NCI-H146 treated with DMSO at 0.1 percent for 48 hours (cell line): Measurements from ENCODE around the gene DHH.

Experiments used
- DNase-seq: peaks from one replicate; lab custom pipeline; 2025; ENCODE audit not compliant: unreplicated experiment; lab: John Stamatoyannopoulos, UW

DHH gene

GRCh38 chr12:49109641-49110463 lies 15.3 kb upstream of the DHH start:
- DNase-seq: no peak

GRCh38 chr12:49108958-49109404 lies 14.4 kb upstream of the DHH start:
- no peak for DNase-seq

DNA sequence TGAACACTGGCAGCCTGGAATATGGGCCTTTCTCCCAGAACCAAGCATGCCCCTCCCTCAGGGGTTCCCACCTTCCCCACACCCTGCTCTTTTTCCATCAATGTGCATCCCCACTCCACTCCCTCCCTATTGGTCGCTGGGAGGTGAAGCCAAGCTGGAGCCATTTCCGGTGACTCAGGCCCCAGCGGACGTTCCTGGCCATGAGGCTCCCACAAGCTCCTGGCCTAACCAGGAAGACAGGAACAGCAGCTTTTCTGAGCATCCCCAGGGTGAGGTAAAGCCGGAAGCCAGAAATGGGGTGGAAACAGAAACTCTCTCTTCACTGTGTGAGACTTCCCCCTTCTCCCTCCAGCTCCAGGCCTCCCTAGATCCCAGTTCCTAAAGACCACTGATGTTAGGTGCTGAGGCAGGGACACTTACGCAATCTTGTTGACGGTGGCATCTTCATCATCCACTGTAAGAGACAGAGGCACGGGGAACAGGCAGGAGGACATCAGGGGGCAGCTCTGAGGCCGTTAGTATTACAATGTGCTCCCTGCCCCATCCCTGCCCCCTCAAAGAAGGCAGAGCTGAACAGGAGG lies 11.0 kb upstream of the DHH start:
- DNase-seq: no peak

DNA sequence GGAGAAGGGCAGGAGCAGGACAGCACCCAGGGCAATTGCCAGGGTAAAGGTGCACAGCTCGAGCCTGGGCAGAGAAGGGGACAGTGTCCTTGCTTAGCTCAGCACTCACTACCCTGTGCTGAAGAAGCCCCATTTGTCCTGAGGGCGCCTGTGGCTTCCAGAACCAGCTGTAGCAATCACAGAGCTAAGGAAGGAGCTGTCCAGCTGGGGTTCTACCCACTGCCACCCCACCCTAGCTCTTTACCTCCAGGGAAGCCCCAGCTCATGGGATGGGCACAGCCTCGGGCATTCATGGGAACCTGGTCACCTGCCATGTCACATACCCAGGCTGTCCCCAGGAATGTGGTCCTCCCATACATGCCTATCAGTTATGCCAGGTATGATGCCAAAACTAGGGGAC lies 10.2 kb upstream of the DHH start:
- DNase-seq: no peak

- no peak for DNase-seq
Observed at GRCh38 chr12:49100380-49100779, 5.8 kb upstream of the DHH start.

GRCh38 chr12:49098703-49099102 lies 4.1 kb upstream of the DHH start:
- no peak for DNase-seq

DNA sequence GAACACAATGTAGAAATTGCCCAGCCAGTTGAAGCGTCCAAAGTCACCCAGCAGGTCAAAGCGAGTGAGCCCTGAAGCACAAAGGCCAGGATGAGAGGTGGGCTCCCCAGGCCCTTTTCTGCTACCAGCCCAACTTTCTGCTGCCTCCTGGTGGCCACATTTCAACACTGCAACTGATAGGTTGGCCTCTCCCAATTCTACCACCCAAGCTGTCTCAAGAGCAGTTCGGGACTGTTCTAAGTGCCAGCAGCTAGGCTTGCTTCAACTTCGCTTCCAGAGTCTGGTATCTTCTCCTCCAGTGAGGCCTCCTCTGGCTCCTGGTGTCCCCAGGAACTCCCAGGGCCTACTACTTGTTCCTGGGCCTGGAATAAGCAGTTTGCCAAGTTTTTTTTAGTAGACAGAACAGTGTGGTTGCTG lies 3.4 kb upstream of the DHH start:
- peak; percentile 9 for DNase-seq

- no peak for DNase-seq
Observed at GRCh38 chr12:49097381-49097780, 2.8 kb upstream of the DHH start.

- no peak for DNase-seq
Observed at GRCh38 chr12:49094975-49095365, 369 bp upstream of the DHH start.

DNA sequence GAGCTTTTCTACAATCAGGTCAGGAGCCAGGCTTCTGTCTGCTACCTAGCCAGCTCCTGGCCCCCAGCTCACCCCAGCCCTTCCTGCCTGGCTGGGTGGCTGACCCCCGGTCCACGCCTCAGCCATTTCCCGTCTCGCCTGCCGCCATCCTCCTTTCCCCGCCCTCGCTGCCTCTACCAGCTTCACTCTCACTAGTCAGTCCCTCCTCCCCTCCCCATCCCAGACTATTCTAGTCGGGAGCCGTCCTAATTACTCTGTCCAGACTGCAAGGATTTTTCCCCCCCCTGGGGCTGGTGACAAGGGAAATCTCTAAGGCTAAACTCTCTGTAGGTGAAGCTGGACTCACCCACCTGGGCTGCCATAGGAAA lies 825 bp downstream of the DHH start:
- DNase-seq: no peak

- no peak for DNase-seq
Observed at GRCh38 chr12:49092816-49093406, 1.7 kb downstream of the DHH start.

GRCh38 chr12:49092086-49092815 lies 2.4 kb downstream of the DHH start:
- peak; percentile 24 for DNase-seq

GRCh38 chr12:49091836-49092085 lies 2.8 kb downstream of the DHH start:
- DNase-seq: no peak

DNA sequence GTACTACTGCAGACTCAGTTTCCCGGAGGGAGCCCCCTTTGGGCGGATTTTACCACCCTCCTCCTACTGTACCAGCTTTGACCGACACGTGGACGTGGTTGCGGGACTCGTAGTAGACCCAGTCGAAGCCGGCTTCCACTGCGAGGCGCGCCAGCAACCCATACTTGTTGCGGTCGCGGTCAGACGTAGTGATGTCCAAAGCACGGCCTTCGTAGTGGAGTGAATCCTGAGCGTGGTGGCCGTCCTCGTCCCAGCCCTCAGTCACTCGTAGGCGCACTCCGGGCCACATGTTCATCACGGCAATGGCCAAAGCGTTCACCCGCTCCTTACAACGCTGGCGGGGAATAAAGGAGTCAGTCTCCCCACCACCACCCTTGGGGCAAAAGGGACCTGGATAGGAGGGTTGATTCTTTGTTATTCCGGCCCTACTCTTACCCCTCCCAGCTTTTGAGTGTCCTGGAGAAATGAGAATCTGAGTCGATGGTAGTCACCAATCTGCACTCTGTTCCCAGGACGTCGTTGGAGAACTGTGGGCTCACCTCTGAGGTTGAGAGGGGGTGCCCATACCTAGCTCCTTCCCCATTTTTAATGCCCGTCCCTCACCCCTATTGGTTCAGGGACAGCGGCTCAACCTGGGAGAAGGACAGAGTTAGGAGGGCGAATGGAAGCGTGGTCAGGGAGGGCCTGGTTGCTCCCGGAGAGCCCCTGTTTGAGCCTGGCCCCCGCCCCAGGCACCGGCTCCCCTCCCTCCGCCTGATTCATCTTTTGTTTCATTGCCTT lies 3.4 kb downstream of the DHH start:
- DNase-seq: no peak

DNA sequence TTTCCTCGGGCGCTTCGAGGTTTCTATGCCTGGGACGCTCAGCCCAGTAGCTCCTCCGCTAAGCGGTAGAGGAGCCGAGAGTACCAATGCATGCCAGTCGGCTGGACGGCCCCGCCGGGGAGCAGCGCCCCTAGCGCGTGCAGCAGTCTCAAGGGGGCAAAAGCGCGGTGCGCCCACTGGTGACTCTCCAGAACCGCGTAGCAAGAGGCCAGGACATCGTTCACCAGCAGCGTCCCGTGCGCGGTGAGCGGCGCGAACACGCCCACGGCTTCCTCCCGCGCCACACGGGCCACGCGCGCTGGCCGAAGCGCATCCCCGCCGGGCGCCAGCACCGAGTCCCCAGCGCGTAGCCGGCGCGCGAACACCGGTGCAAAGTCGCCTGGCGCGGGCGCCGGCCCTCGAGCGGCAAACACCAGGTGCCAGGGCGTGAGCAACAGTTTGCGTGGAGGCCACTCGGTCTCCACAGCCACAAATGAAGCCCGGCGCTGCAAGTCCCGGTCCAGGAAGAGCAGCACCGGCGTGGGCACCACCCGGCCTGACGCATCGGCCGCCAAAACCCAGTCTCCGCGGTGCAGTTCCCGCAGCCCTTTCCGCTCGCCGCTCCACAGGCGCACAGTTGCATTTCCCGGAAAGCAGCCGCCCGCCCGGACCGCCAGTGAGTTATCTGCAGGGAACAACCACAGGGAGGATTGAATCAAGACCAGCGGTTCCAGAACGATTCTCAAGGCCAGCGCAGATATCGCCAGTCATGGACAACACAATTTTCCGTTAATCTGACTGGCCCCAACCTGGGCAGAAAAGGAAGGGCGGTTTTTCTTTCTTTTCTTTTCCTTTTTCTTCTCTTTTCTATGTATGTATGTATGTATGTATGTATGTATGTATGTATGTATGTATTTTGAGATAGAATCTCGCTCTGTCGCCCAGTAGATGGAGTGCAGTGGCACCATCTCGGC lies 4.5 kb downstream of the DHH start:
- DNase-seq: no peak

- DNase-seq: no peak
Observed at GRCh38 chr12:49088932-49089330, 5.7 kb downstream of the DHH start.

DNA sequence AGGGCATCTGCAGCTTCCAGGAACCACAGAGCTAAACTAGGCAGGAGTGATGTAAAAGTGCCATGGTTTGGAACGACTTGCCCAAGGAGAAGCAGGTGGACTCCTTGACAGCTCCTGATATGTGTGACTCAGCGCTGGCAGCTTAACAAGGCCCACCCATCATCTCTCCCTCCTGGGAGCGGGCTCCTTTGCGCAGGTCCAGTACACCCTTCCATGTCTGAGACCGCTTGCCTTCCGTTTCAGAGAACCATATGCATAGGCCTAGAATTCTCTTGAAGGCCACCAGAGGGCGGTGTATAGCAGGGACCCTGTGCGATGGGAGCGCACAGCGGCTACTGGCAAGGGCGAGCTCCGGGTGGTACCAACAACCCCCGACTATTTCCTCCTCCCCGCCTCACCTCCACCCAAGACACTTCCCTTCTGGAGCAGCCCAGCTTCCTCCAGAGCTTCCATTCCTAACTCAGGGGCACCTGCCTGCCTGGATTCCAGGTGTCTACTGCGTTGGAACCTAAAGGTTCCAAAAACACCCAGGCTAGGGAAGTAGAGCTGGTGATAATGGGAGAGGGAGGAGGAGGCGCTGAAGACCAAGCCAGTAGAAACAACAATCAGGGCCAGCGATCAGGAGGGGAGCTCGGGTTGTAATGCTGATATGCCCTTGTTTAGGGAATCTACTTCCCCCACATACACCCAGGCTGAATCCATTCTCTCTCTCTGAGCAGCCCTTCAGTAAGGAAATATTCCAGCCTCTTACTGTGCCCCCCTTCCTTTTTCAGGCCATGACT lies 6.3 kb downstream of the DHH start:
- peak; percentile 92 for DNase-seq

GRCh38 chr12:49086116-49086515 lies 8.5 kb downstream of the DHH start:
- DNase-seq: no peak

DNA sequence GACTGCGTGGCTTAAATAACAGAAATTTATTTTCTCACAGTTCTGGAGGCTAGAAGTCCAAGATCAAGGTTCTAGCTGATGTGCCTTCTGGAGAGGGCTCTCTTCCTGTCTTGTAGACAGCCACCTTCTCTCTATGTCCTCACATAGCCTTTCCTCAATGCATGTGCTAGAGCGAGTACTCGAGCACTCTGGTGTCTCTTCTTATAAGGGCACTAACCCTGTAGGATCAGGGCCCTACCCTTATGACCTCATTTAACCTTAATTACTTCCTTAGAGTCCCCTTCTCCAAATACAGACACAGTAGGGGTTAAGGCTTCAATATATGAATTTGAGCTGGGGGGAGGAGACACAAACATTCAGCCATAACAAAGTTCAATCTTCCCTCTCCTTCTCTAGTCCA lies 10.2 kb downstream of the DHH start:
- DNase-seq: no peak
